ENCODE measurements around the gene APCDD1L.

- TF ChIP-seq EP300 (IDR thresholded peaks at IDR 0.05), result no peak
- TF ChIP-seq, protein P1, sequence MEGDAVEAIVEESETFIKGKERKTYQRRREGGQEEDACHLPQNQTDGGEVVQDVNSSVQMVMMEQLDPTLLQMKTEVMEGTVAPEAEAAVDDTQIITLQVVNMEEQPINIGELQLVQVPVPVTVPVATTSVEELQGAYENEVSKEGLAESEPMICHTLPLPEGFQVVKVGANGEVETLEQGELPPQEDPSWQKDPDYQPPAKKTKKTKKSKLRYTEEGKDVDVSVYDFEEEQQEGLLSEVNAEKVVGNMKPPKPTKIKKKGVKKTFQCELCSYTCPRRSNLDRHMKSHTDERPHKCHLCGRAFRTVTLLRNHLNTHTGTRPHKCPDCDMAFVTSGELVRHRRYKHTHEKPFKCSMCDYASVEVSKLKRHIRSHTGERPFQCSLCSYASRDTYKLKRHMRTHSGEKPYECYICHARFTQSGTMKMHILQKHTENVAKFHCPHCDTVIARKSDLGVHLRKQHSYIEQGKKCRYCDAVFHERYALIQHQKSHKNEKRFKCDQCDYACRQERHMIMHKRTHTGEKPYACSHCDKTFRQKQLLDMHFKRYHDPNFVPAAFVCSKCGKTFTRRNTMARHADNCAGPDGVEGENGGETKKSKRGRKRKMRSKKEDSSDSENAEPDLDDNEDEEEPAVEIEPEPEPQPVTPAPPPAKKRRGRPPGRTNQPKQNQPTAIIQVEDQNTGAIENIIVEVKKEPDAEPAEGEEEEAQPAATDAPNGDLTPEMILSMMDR (IDR thresholded peaks at IDR 0.05), result no peak
Measured at GRCh38 chr20:58471193-58472164, 43.7 kb downstream of the APCDD1L start.

All from upper lobe of left lung (tissue), 4 donors.